ENCODE measurements around the gene TMEM178A. TPM values are rescaled to one million over a fixed set of nuclear protein-coding genes. Genes with fewer than 3 reads are reported as not detected.

The TMEM178A gene
- total RNA-seq, 1 donor from 2014 or later, result not detected

GRCh38 chr2:39631256-39631655, 34.5 kb upstream of the TMEM178A start:
- no peak overlapping the region for H3K4me3 Mint-ChIP-seq
- no peaks in the 10 kb centered on the region for H3K27me3 Mint-ChIP-seq
- DNase-seq (no peak), ATAC-seq (ENCODE audit: low read depth) (no peak)
- POLR2A ChIA-PET, result no interaction called here
- CTCF ChIA-PET, result no interaction called here
- H3K9me3 Mint-ChIP-seq, result no peaks in the 10 kb centered on the region
- H3K27ac Mint-ChIP-seq, result no peak overlapping the region
- TF ChIP-seq CTCF (IDR thresholded peaks at IDR 0.05), result no peak
- no peaks in the 10 kb centered on the region for H3K4me1 Mint-ChIP-seq
- H3K36me3 Mint-ChIP-seq (ENCODE audit: low read depth), result no peaks in the 10 kb centered on the region
- intact Hi-C loops (cut with micrococcal nuclease), result no loop called here

- CTCF ChIA-PET, result no interaction called here
- DNase-seq (no peak), ATAC-seq (ENCODE audit: low read depth) (no peak)
- Mint-ChIP-seq H3K36me3 (ENCODE audit: low read depth) (no peaks in the 10 kb centered on the region), H3K4me1 (no peaks in the 10 kb centered on the region), H3K27me3 (no peaks in the 10 kb centered on the region), H3K27ac (no peak overlapping the region), H3K9me3 (no peaks in the 10 kb centered on the region), H3K4me3 (no peak overlapping the region)
- intact Hi-C loops (cut with micrococcal nuclease), result no loop called here
- POLR2A ChIA-PET, result no interaction called here
- no peak for TF ChIP-seq CTCF (IDR thresholded peaks at IDR 0.05)
These were observed 34.0 kb upstream of the TMEM178A start for GRCh38 chr2:39631718-39632117.

GRCh38 chr2:39632876-39633275, 32.8 kb upstream of the TMEM178A start:
- H3K9me3 Mint-ChIP-seq, result no peaks in the 10 kb centered on the region
- CTCF ChIA-PET, result no interaction called here
- H3K4me1 Mint-ChIP-seq, result no peaks in the 10 kb centered on the region

GRCh38 chr2:39636306-39636705, 29.4 kb upstream of the TMEM178A start:
- POLR2A ChIA-PET, result no interaction called here
- Mint-ChIP-seq H3K36me3 (ENCODE audit: low read depth) (no peaks in the 10 kb centered on the region), H3K4me1 (no peaks in the 10 kb centered on the region), H3K27ac (no peak overlapping the region), H3K27me3 (no peaks in the 10 kb centered on the region), H3K9me3 (no peaks in the 10 kb centered on the region), H3K4me3 (no peak overlapping the region)
- DNase-seq, result no peak
- no peak for TF ChIP-seq CTCF (IDR thresholded peaks at IDR 0.05)
- CTCF ChIA-PET, result interaction anchor here (0.6 kb wide), 1 partner anchor 316 kb away, joined by 3 read pairs; no protein-coding TSS in a partner anchor
- ATAC-seq (ENCODE audit: low read depth), result no peak
- intact Hi-C loops (cut with micrococcal nuclease), result no loop called here

More at GRCh38 chr2:39632876-39633275, 32.8 kb upstream of the TMEM178A start:
- TF ChIP-seq CTCF (IDR thresholded peaks at IDR 0.05), result no peak
- POLR2A ChIA-PET, result no interaction called here
- H3K4me3 Mint-ChIP-seq, result no peak overlapping the region
- no peak overlapping the region for H3K27ac Mint-ChIP-seq
- H3K36me3 Mint-ChIP-seq (ENCODE audit: low read depth), result no peaks in the 10 kb centered on the region
- intact Hi-C loops (cut with micrococcal nuclease), result no loop called here
- H3K27me3 Mint-ChIP-seq, result no peaks in the 10 kb centered on the region
- ATAC-seq (ENCODE audit: low read depth) (no peak), DNase-seq (no peak)

GRCh38 chr2:39638581-39638980, 27.1 kb upstream of the TMEM178A start:
- H3K36me3 Mint-ChIP-seq (ENCODE audit: low read depth), result no peaks in the 10 kb centered on the region
- TF ChIP-seq CTCF (IDR thresholded peaks at IDR 0.05), result no peak
- H3K4me1 Mint-ChIP-seq, result no peaks in the 10 kb centered on the region
- ChIA-PET CTCF (no interaction called here), POLR2A (no interaction called here)
- no peaks in the 10 kb centered on the region for H3K9me3 Mint-ChIP-seq
- no peak overlapping the region for H3K4me3 Mint-ChIP-seq
- ATAC-seq (ENCODE audit: low read depth) (no peak), DNase-seq (no peak)
- peaks cover 7% of the 10 kb centered on the region for H3K27me3 Mint-ChIP-seq
- intact Hi-C loops (cut with micrococcal nuclease), result no loop called here
- no peak overlapping the region for H3K27ac Mint-ChIP-seq

Data from activated B cell treated with CpG ODN at 0.5 μM for 24 hours (primary cell).